Measurements from ENCODE around the gene ID2. TPM values are rescaled to one million over a fixed set of nuclear protein-coding genes. Genes with fewer than 3 reads are reported as not detected.

ID2 gene
- total and polyA plus RNA-seq, 2 of the 13 experiments (the other 11 are each of a cell fraction or from before 2014, with no cell fraction given), result 214 to 719 TPM

Other genes starting within 250 kb of the ID2 start
- 22.4 and 32.3 TPM in 2 replicates for gene KIDINS220, start 155.6 kb downstream of the ID2 start, total RNA-seq (2016; rRNA removed; fragmentation: Illumina TruSeq; extraction: Trizol)
- 24.3 and 25.2 TPM in 2 replicates for gene KIDINS220, start 155.6 kb downstream of the ID2 start, polyA plus RNA-seq (2011; rRNA removed)

Measured in HepG2 (cell line).